Measurements from ENCODE around the gene NCR2.

The NCR2 gene

GRCh38 chr6:41371992-41372831 is 36.8 kb downstream of the NCR2 start:
- Histone ChIP-seq H3K27me3 (ENCODE audit: control insufficient read depth in 1 of 2, insufficient read depth in 2 of 2, low read length in 2 of 2) (peaks cover 64 to 67% of the 10 kb centered on the region in 2 donors), H3K9ac (ENCODE audit: low read depth in 1 of 2, low read length in 2 of 2) (no peak overlapping the region), H3K9me3 (ENCODE audit: control insufficient read depth in 1 of 2, low read length in 2 of 2) (no peaks in the 10 kb centered on the region), H3K36me3 (ENCODE audit: control insufficient read depth in 1 of 2, insufficient read depth in 2 of 2, low read length in 2 of 2) (no peaks in the 10 kb centered on the region), H3K4me3 (ENCODE audit: low read depth in 1 of 2, low read length in 2 of 2) (peak overlapping the region; percentile 57 to 65), H3K4me1 (ENCODE audit: control insufficient read depth in 1 of 2, insufficient read depth in 2 of 2, low read length in 2 of 2) (peaks cover 9 to 32% of the 10 kb centered on the region in 2 donors), H3K27ac (ENCODE audit: low read depth, low read length) (no peak overlapping the region)

- Histone ChIP-seq H3K4me1 (ENCODE audit: control insufficient read depth in 1 of 2, insufficient read depth in 2 of 2, low read length in 2 of 2) (peaks cover 9 to 32% of the 10 kb centered on the region in 2 donors), H3K9me3 (ENCODE audit: control insufficient read depth in 1 of 2, low read length in 2 of 2) (no peaks in the 10 kb centered on the region), H3K9ac (ENCODE audit: low read depth in 1 of 2, low read length in 2 of 2) (no peak overlapping the region), H3K27me3 (ENCODE audit: control insufficient read depth in 1 of 2, insufficient read depth in 2 of 2, low read length in 2 of 2) (peaks cover 72 to 73% of the 10 kb centered on the region in 2 donors), H3K36me3 (ENCODE audit: control insufficient read depth in 1 of 2, insufficient read depth in 2 of 2, low read length in 2 of 2) (no peaks in the 10 kb centered on the region), H3K27ac (ENCODE audit: low read depth, low read length) (no peak overlapping the region), H3K4me3 (ENCODE audit: low read depth in 1 of 2, low read length in 2 of 2) (peak overlapping the region; percentile 57 to 65)
Observed at GRCh38 chr6:41372832-41373626, 37.6 kb downstream of the NCR2 start.

GRCh38 chr6:41373627-41373918 is 38.2 kb downstream of the NCR2 start:
- no peak overlapping the region for H3K27ac ChIP-seq (ENCODE audit: low read depth, low read length)
- peaks cover 9 to 32% of the 10 kb centered on the region in 2 donors for H3K4me1 ChIP-seq (ENCODE audit: control insufficient read depth in 1 of 2, insufficient read depth in 2 of 2, low read length in 2 of 2)
- H3K27me3 ChIP-seq (ENCODE audit: control insufficient read depth in 1 of 2, insufficient read depth in 2 of 2, low read length in 2 of 2): peaks cover 72 to 75% of the 10 kb centered on the region in 2 donors
- no peak overlapping the region for H3K9ac ChIP-seq (ENCODE audit: low read depth in 1 of 2, low read length in 2 of 2)
- no peaks in the 10 kb centered on the region for H3K9me3 ChIP-seq (ENCODE audit: control insufficient read depth in 1 of 2, low read length in 2 of 2)
- H3K4me3 ChIP-seq (ENCODE audit: low read depth in 1 of 2, low read length in 2 of 2): no peak overlapping the region
- no peaks in the 10 kb centered on the region for H3K36me3 ChIP-seq (ENCODE audit: control insufficient read depth in 1 of 2, insufficient read depth in 2 of 2, low read length in 2 of 2)

GRCh38 chr6:41373919-41374617 is 38.7 kb downstream of the NCR2 start:
- H3K27me3 ChIP-seq (ENCODE audit: control insufficient read depth in 1 of 2, insufficient read depth in 2 of 2, low read length in 2 of 2): peaks cover 72 to 78% of the 10 kb centered on the region in 2 donors

DNA sequence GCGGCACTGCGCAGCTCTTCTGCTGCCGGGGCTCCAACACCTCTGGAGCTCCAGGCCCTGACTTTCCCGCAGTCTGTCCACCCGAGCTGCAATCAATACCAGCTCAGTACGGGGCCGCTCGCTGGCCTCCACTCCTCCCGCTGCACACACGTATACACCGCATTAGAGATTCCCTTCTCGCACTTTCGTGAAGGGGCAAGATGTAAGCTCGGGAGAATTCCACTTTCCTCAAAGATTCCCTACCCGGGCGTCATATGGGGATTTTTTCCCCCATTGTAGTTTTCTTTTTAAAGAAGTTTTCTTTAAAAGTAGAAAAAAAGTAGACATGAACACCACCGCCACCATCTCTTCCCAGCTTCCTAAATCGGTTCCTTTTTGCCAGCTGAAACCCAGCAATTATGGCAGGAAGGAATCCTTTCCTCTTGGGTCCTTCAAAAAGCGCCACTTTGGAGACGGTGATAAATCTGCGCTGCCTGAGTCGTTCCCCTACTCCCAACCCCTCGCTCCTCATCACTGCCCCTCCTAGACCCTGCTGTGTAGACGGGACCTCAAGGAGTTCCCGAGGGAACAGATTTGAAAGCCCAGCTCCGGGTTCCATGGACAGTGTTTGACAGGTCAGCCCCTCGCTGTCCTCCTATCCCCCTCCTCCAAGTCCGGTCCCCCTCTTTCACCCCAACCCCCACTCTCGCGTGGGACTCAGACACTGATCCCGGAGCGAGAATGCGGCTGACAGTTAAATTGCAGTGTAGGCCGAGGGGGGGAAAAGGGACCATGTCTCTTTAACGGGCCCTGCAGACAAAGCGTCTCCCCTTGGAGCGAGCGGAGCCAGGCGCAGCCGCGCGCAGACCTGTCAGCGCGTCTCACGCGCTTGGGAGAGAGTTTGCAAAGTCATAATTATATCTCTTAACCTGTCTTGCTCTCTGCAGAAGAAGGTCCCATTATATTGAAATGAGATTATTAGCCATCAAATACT is 39.5 kb downstream of the NCR2 start:
- Histone ChIP-seq H3K4me3 (ENCODE audit: low read depth in 1 of 2, low read length in 2 of 2) (no peak overlapping the region), H3K9ac (ENCODE audit: low read depth in 1 of 2, low read length in 2 of 2) (no peak overlapping the region), H3K4me1 (ENCODE audit: control insufficient read depth in 1 of 2, insufficient read depth in 2 of 2, low read length in 2 of 2) (peaks cover 9 to 28% of the 10 kb centered on the region in 2 donors), H3K9me3 (ENCODE audit: control insufficient read depth in 1 of 2, low read length in 2 of 2) (no peaks in the 10 kb centered on the region), H3K27ac (ENCODE audit: low read depth, low read length) (no peak overlapping the region), H3K27me3 (ENCODE audit: control insufficient read depth in 1 of 2, insufficient read depth in 2 of 2, low read length in 2 of 2) (peaks cover 72 to 78% of the 10 kb centered on the region in 2 donors), H3K36me3 (ENCODE audit: control insufficient read depth in 1 of 2, insufficient read depth in 2 of 2, low read length in 2 of 2) (no peaks in the 10 kb centered on the region)

More at GRCh38 chr6:41373919-41374617, 38.7 kb downstream of the NCR2 start:
- Histone ChIP-seq H3K36me3 (ENCODE audit: control insufficient read depth in 1 of 2, insufficient read depth in 2 of 2, low read length in 2 of 2) (no peaks in the 10 kb centered on the region), H3K4me3 (ENCODE audit: low read depth in 1 of 2, low read length in 2 of 2) (no peak overlapping the region), H3K4me1 (ENCODE audit: control insufficient read depth in 1 of 2, insufficient read depth in 2 of 2, low read length in 2 of 2) (peaks cover 9 to 30% of the 10 kb centered on the region in 2 donors), H3K27ac (ENCODE audit: low read depth, low read length) (no peak overlapping the region), H3K9me3 (ENCODE audit: control insufficient read depth in 1 of 2, low read length in 2 of 2) (no peaks in the 10 kb centered on the region), H3K9ac (ENCODE audit: low read depth in 1 of 2, low read length in 2 of 2) (no peak overlapping the region)

- H3K9ac ChIP-seq (ENCODE audit: low read depth in 1 of 2, low read length in 2 of 2): no peak overlapping the region
- peaks cover 69 to 75% of the 10 kb centered on the region in 2 donors for H3K27me3 ChIP-seq (ENCODE audit: control insufficient read depth in 1 of 2, insufficient read depth in 2 of 2, low read length in 2 of 2)
- H3K36me3 ChIP-seq (ENCODE audit: control insufficient read depth in 1 of 2, insufficient read depth in 2 of 2, low read length in 2 of 2): no peaks in the 10 kb centered on the region
- no peak overlapping the region for H3K4me3 ChIP-seq (ENCODE audit: low read depth in 1 of 2, low read length in 2 of 2)
- H3K4me1 ChIP-seq (ENCODE audit: control insufficient read depth in 1 of 2, insufficient read depth in 2 of 2, low read length in 2 of 2): peaks cover 9 to 28% of the 10 kb centered on the region in 2 donors
- no peaks in the 10 kb centered on the region for H3K9me3 ChIP-seq (ENCODE audit: control insufficient read depth in 1 of 2, low read length in 2 of 2)
- no peak overlapping the region for H3K27ac ChIP-seq (ENCODE audit: low read depth, low read length)
Observed at GRCh38 chr6:41375598-41376151, 40.3 kb downstream of the NCR2 start.

DNA sequence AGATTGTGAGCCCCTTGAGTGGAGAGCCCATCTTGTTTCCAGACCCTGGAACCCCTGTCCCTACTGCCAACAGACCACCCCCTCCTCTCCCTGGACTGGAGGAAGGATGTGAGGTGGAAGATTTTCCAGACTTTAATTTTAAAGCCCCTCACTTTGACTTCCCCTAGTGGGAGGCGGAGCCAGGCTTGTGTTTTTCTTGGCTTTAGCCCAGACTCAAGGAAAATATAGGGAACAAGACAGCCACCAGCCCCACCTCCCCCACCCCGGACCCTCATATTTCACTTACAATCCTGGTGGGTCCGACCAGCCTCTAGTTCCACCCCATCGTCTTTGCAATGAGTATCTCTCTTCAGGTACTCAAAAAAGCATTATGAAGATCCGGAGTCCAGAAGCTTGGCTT is 40.8 kb downstream of the NCR2 start:
- no peak overlapping the region for H3K4me3 ChIP-seq (ENCODE audit: low read depth in 1 of 2, low read length in 2 of 2)
- H3K9me3 ChIP-seq (ENCODE audit: control insufficient read depth in 1 of 2, low read length in 2 of 2): no peaks in the 10 kb centered on the region
- no peaks in the 10 kb centered on the region for H3K36me3 ChIP-seq (ENCODE audit: control insufficient read depth in 1 of 2, insufficient read depth in 2 of 2, low read length in 2 of 2)
- no peak overlapping the region for H3K9ac ChIP-seq (ENCODE audit: low read depth in 1 of 2, low read length in 2 of 2)
- H3K27me3 ChIP-seq (ENCODE audit: control insufficient read depth in 1 of 2, insufficient read depth in 2 of 2, low read length in 2 of 2): peaks cover 65 to 70% of the 10 kb centered on the region in 2 donors
- peaks cover 9 to 27% of the 10 kb centered on the region in 2 donors for H3K4me1 ChIP-seq (ENCODE audit: control insufficient read depth in 1 of 2, insufficient read depth in 2 of 2, low read length in 2 of 2)
- H3K27ac ChIP-seq (ENCODE audit: low read depth, low read length): no peak overlapping the region

DNA sequence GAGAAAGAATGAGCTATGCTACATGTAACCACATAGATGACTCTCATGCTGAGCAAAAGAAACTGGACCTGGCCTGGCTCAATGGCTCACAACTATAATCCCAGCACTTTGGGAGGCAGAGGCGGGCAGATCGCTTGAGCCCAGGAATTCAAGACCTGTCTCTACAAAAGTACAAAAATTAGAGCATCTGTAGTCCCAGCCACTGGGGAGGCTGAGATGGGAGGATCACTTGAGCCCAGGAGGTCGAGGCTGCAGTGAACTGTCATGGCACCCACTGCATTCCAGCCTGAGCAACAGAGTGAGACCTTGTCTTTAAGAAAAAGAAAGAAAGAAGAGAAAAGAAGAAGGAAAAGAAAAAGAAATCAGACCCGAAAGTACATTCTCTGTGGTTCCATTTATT is 41.7 kb downstream of the NCR2 start:
- Histone ChIP-seq H3K9ac (ENCODE audit: low read depth in 1 of 2, low read length in 2 of 2) (no peak overlapping the region), H3K9me3 (ENCODE audit: control insufficient read depth in 1 of 2, low read length in 2 of 2) (no peaks in the 10 kb centered on the region), H3K4me3 (ENCODE audit: low read depth in 1 of 2, low read length in 2 of 2) (no peak overlapping the region), H3K36me3 (ENCODE audit: control insufficient read depth in 1 of 2, insufficient read depth in 2 of 2, low read length in 2 of 2) (no peaks in the 10 kb centered on the region), H3K27me3 (ENCODE audit: control insufficient read depth in 1 of 2, insufficient read depth in 2 of 2, low read length in 2 of 2) (peaks cover 58 to 64% of the 10 kb centered on the region in 2 donors), H3K27ac (ENCODE audit: low read depth, low read length) (no peak overlapping the region), H3K4me1 (ENCODE audit: control insufficient read depth in 1 of 2, insufficient read depth in 2 of 2, low read length in 2 of 2) (peaks cover 9 to 18% of the 10 kb centered on the region in 2 donors)

- Histone ChIP-seq H3K27me3 (ENCODE audit: control insufficient read depth in 1 of 2, insufficient read depth in 2 of 2, low read length in 2 of 2) (peaks cover 40 to 44% of the 10 kb centered on the region in 2 donors), H3K27ac (ENCODE audit: low read depth, low read length) (no peak overlapping the region)
Observed at GRCh38 chr6:41379306-41379705, 43.9 kb downstream of the NCR2 start.

More at GRCh38 chr6:41379306-41379705, 43.9 kb downstream of the NCR2 start:
- H3K4me3 ChIP-seq (ENCODE audit: low read depth in 1 of 2, low read length in 2 of 2): no peak overlapping the region
- H3K4me1 ChIP-seq (ENCODE audit: control insufficient read depth in 1 of 2, insufficient read depth in 2 of 2, low read length in 2 of 2): no peaks in the 10 kb centered on the region
- H3K9me3 ChIP-seq (ENCODE audit: control insufficient read depth in 1 of 2, low read length in 2 of 2): no peaks in the 10 kb centered on the region
- H3K9ac ChIP-seq (ENCODE audit: low read depth in 1 of 2, low read length in 2 of 2): no peak overlapping the region
- no peaks in the 10 kb centered on the region for H3K36me3 ChIP-seq (ENCODE audit: control insufficient read depth in 1 of 2, insufficient read depth in 2 of 2, low read length in 2 of 2)
